ENCODE results near the gene TTBK1.
"Not testable (repeated sequence)": the region's sequence is repeated elsewhere in the genome, so short reads cannot be mapped to it uniquely, and the experiment has no call there.

Gene TTBK1

GRCh38 chr6:43291708-43292107, 48.4 kb downstream of the TTBK1 start:
- Mint-ChIP-seq H3K27me3 (ENCODE audit: low read depth) (peaks cover 24% of the 10 kb centered on the region), H3K36me3 (ENCODE audit: low read depth) (no peaks in the 10 kb centered on the region), H3K4me3 (no peak overlapping the region), H3K9me3 (no peaks in the 10 kb centered on the region), H3K27ac (no peak overlapping the region), H3K4me1 (ENCODE audit: low read depth) (no peaks in the 10 kb centered on the region)

- Mint-ChIP-seq H3K27ac (no peak overlapping the region), H3K36me3 (ENCODE audit: low read depth) (no peaks in the 10 kb centered on the region), H3K9me3 (no peaks in the 10 kb centered on the region), H3K4me3 (no peak overlapping the region), H3K4me1 (ENCODE audit: low read depth) (no peaks in the 10 kb centered on the region), H3K27me3 (ENCODE audit: low read depth) (peaks cover 19% of the 10 kb centered on the region)
Measured at GRCh38 chr6:43292341-43292740, 49.1 kb downstream of the TTBK1 start.

DNA sequence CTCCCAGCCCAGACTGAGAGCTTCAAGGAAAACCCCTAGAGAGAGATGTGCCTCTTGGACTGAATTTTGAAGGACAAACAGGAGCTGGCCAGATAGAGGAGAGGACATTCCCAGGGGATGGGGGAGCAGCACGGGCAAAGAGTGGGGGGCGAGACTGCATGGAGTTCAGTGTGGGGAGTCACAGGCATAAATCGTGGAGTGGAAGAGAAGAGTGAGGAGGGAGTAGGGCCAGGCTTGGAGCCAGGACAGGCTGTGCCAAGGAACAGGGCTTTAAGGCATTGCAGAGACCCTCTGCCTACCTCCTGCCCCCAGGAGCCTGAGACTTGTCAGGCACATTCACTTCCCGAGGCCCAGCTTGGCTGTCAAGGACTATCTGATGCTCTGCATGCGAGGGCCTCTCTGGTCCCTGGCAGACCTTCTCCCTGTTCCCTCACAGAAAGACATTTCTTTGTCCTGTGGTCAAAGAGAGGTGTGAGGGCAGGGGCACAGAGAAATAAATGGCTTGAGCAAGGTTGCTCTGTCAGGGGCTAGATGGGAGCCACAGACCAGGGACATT, 49.6 kb downstream of the TTBK1 start:
- peaks cover 19% of the 10 kb centered on the region for H3K27me3 Mint-ChIP-seq (ENCODE audit: low read depth)
- H3K4me1 Mint-ChIP-seq (ENCODE audit: low read depth), result no peaks in the 10 kb centered on the region
- no peaks in the 10 kb centered on the region for H3K9me3 Mint-ChIP-seq
- no peak overlapping the region for H3K4me3 Mint-ChIP-seq
- H3K36me3 Mint-ChIP-seq (ENCODE audit: low read depth), result no peaks in the 10 kb centered on the region
- H3K27ac Mint-ChIP-seq, result no peak overlapping the region

DNA sequence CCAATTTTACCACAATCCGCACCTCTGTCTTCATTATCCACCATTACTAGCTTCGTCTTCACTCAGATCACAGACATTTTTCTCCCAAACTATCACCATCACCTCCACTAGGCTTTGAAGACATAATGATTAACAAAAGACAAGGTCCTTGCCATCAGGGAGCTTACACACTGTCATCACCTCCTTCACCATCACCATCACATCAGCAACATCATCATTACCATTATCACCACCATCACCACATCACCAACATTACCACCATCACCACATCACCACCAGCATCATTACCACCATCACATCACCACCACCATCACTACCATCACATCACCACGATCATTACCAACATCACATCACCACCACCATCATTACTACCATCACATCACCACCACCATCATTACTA, 50.4 kb downstream of the TTBK1 start:
- peaks cover 20% of the 10 kb centered on the region for H3K27me3 Mint-ChIP-seq (ENCODE audit: low read depth)
- no peaks in the 10 kb centered on the region for H3K36me3 Mint-ChIP-seq (ENCODE audit: low read depth)
- H3K9me3 Mint-ChIP-seq, result no peaks in the 10 kb centered on the region
- H3K4me3 Mint-ChIP-seq, result no peak overlapping the region
- H3K27ac Mint-ChIP-seq, result no peak overlapping the region
- H3K4me1 Mint-ChIP-seq (ENCODE audit: low read depth), result no peaks in the 10 kb centered on the region

DNA sequence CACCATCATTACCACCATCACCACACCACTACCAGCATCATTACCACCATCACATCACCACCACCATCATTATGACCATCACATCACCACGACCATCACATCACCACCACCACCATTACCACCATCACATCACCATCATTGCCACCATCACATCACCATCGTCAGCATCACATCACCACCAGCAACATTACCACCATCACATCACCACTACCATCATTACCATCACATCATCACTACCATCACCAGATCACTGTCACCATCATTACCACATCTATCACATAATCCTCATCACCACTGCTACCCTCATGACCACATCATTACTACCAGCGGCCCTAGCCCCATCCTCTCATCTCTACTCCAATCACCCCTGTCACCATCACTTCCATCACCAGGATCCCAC, 51.3 kb downstream of the TTBK1 start:
- no peak overlapping the region for H3K27ac Mint-ChIP-seq
- no peak overlapping the region for H3K4me3 Mint-ChIP-seq
- no peaks in the 10 kb centered on the region for H3K4me1 Mint-ChIP-seq (ENCODE audit: low read depth)
- no peaks in the 10 kb centered on the region for H3K9me3 Mint-ChIP-seq
- no peaks in the 10 kb centered on the region for H3K36me3 Mint-ChIP-seq (ENCODE audit: low read depth)
- H3K27me3 Mint-ChIP-seq (ENCODE audit: low read depth), result peaks cover 19% of the 10 kb centered on the region

DNA sequence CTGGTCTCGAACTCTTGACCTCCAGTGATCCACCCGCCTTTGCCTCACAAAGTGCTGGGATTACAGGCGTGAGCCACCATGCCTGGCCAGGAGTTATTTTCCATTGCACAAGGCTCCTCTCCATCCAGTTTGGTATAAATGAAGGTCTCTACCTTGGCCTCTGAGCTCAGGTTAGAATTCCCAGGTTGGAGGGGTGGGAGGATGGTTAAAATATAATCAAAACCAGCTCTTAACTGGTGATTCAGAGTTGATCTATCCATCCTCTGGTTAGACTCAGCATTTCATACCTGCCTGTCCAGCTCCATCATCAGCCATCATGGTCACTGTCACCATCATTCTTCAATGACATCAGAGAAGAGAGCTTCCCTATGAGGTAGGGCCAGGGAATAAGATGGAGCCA, 52.2 kb downstream of the TTBK1 start:
- Mint-ChIP-seq H3K36me3 (ENCODE audit: low read depth) (no peaks in the 10 kb centered on the region), H3K27ac (no peak overlapping the region), H3K4me1 (ENCODE audit: low read depth) (no peaks in the 10 kb centered on the region), H3K9me3 (no peaks in the 10 kb centered on the region), H3K4me3 (no peak overlapping the region), H3K27me3 (ENCODE audit: low read depth) (peaks cover 22% of the 10 kb centered on the region)

GRCh38 chr6:43296780-43297497, 53.7 kb downstream of the TTBK1 start:
- Mint-ChIP-seq H3K27me3 (ENCODE audit: low read depth) (peaks cover 19% of the 10 kb centered on the region), H3K27ac (no peak overlapping the region), H3K36me3 (ENCODE audit: low read depth) (no peaks in the 10 kb centered on the region), H3K4me1 (ENCODE audit: low read depth) (no peaks in the 10 kb centered on the region), H3K4me3 (no peak overlapping the region), H3K9me3 (no peaks in the 10 kb centered on the region)

GRCh38 chr6:43297644-43298564, 54.6 kb downstream of the TTBK1 start, which contains the start of gene SLC22A7:
TSS of gene SLC22A7 (plus strand) at chr6:43298260. CDS start at chr6:43298359, 99 bp downstream.
- Mint-ChIP-seq H3K4me3 (no peak within 1 kb of the TSS), H3K27ac (no peak within 1 kb of the TSS), H3K27me3 (ENCODE audit: low read depth) (peaks cover 14% of the 10 kb centered on the region), H3K9me3 (no peaks in the 10 kb centered on the region), H3K36me3 (ENCODE audit: low read depth) (no peaks in the 10 kb centered on the region), H3K4me1 (ENCODE audit: low read depth) (no peaks in the 10 kb centered on the region)

- Mint-ChIP-seq H3K27me3 (ENCODE audit: low read depth) (peaks cover 14% of the 10 kb centered on the region), H3K27ac (no peak overlapping the region), H3K4me1 (ENCODE audit: low read depth) (no peaks in the 10 kb centered on the region), H3K4me3 (no peak overlapping the region), H3K36me3 (ENCODE audit: low read depth) (no peaks in the 10 kb centered on the region), H3K9me3 (no peaks in the 10 kb centered on the region)
Measured at GRCh38 chr6:43298565-43299337, 55.5 kb downstream of the TTBK1 start.

- Mint-ChIP-seq H3K27ac (no peak overlapping the region), H3K4me1 (ENCODE audit: low read depth) (no peaks in the 10 kb centered on the region), H3K36me3 (ENCODE audit: low read depth) (no peaks in the 10 kb centered on the region), H3K9me3 (no peaks in the 10 kb centered on the region), H3K27me3 (ENCODE audit: low read depth) (peaks cover 14% of the 10 kb centered on the region), H3K4me3 (no peak overlapping the region)
Measured at GRCh38 chr6:43299338-43300293, 56.3 kb downstream of the TTBK1 start.

DNA sequence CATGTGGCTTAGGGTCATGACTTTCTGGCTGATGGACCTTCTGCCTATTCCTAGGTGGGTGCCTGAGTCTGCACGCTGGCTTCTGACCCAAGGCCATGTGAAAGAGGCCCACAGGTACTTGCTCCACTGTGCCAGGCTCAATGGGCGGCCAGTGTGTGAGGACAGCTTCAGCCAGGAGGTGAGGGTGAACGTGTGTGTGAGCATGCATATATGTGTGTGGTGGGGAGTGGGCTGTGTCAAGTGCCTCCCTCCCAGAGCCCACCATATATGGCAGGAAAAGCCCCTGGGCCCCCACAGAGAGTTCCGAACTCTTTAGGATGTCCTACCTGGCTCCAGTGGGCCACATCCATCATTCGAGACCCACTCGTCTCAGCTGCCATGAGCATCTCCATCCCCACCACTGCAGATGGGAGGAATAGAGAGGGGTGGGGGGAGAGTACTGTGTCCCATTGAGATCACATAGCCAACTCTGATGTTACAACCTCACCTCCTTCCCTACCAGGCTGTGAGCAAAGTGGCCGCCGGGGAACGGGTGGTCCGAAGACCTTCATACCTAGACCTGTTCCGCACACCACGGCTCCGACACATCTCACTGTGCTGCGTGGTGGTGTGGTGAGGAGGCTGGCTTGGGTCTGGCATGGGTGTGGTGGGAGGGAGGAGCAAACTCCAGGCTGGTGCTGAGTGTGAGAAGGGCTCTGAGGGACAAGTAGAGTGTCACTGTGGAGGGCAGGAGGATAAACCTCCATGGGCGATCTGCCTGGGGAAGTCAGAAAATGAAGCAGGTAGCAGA, 58.0 kb downstream of the TTBK1 start:
- H3K36me3 Mint-ChIP-seq (ENCODE audit: low read depth), result no peaks in the 10 kb centered on the region
- no peak overlapping the region for H3K4me3 Mint-ChIP-seq
- no peaks in the 10 kb centered on the region for H3K4me1 Mint-ChIP-seq (ENCODE audit: low read depth)
- peaks cover 14% of the 10 kb centered on the region for H3K27me3 Mint-ChIP-seq (ENCODE audit: low read depth)
- H3K9me3 Mint-ChIP-seq, result no peaks in the 10 kb centered on the region
- no peak overlapping the region for H3K27ac Mint-ChIP-seq

DNA sequence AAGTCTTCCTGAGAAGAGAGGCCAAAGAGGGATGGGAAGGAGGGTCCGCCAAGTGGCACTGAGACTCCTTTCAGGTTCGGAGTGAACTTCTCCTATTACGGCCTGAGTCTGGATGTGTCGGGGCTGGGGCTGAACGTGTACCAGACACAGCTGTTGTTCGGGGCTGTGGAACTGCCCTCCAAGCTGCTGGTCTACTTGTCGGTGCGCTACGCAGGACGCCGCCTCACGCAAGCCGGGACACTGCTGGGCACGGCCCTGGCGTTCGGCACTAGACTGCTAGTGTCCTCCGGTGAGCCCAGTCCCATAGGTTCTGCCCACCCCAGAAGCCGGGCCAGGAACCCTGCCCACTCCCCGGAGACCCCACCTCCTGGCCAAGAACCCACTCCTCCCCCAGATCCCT, 58.8 kb downstream of the TTBK1 start:
- Mint-ChIP-seq H3K27me3 (ENCODE audit: low read depth) (peaks cover 11% of the 10 kb centered on the region), H3K4me1 (ENCODE audit: low read depth) (no peaks in the 10 kb centered on the region), H3K27ac (no peak overlapping the region), H3K36me3 (ENCODE audit: low read depth) (no peaks in the 10 kb centered on the region), H3K4me3 (no peak overlapping the region), H3K9me3 (no peaks in the 10 kb centered on the region)

GRCh38 chr6:43303006-43303405, 59.7 kb downstream of the TTBK1 start:
- peaks cover 17% of the 10 kb centered on the region for H3K27me3 Mint-ChIP-seq (ENCODE audit: low read depth)
- H3K4me1 Mint-ChIP-seq (ENCODE audit: low read depth); H3K4me3 Mint-ChIP-seq; H3K27ac Mint-ChIP-seq; H3K36me3 Mint-ChIP-seq (ENCODE audit: low read depth); H3K9me3 Mint-ChIP-seq: not testable (repeated sequence)
